ENCODE results near the gene DHRS2.

DNA sequence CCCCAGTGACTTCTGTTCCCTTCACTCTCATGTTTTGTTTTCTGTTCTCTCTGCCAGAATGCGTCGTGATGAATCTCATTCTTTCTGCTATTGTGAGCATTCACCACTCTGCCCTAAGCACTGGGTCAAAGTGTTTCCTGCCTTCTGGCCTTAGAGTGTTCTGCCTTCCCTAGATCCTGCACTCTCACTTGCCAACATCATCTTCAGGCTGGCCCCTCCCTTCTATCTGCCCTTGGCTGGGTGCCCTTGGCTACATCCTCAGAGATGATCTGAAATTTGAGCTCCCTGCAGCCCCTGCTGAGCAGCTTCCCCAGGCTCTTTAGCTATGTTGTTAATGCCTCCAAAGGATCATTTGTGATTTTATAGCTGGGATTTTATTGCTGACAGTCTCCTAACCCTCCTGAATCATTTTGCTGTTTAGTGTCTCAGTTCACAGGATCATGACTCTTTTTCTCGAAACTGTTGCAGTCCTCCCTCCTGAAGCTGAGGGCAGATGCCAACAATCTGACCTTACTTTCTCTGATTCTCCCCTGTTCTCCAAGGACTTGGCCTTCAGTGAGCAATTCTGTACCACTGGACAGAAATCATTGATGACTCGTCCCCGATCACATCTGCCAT lies 4.5 kb downstream of the DHRS2 start:
- TF ChIP-seq NFE2L2 (conservative IDR thresholded peaks at IDR 0.05; ENCODE audit: low read length): no peak
- TF ChIP-seq, protein P1, sequence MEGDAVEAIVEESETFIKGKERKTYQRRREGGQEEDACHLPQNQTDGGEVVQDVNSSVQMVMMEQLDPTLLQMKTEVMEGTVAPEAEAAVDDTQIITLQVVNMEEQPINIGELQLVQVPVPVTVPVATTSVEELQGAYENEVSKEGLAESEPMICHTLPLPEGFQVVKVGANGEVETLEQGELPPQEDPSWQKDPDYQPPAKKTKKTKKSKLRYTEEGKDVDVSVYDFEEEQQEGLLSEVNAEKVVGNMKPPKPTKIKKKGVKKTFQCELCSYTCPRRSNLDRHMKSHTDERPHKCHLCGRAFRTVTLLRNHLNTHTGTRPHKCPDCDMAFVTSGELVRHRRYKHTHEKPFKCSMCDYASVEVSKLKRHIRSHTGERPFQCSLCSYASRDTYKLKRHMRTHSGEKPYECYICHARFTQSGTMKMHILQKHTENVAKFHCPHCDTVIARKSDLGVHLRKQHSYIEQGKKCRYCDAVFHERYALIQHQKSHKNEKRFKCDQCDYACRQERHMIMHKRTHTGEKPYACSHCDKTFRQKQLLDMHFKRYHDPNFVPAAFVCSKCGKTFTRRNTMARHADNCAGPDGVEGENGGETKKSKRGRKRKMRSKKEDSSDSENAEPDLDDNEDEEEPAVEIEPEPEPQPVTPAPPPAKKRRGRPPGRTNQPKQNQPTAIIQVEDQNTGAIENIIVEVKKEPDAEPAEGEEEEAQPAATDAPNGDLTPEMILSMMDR (IDR thresholded peaks at IDR 0.05): no peak
- no peak for TF ChIP-seq MAZ (IDR thresholded peaks at IDR 0.05; ENCODE audit: borderline replicate concordance, low read depth, low read length)
